HEK293T (cell line): ENCODE data around the gene KLLN.

ENCODE experiments used
- CTCF ChIA-PET: fragments of 350-600 bp; formaldehyde crosslinking; extraction: SDS; loops from one replicate; lab custom pipeline; 2021; ENCODE audit warnings: antibody characterized with exemption, inconsistent platforms; lab: Yijun Ruan, JAX
- POLR2A ChIA-PET: fragments of 350-600 bp; formaldehyde crosslinking; extraction: SDS; loops from one replicate; lab custom pipeline; 2020; ENCODE audit warnings: antibody characterized with exemption, inconsistent platforms; lab: Yijun Ruan, JAX
- DNase-seq: peaks from one replicate; pipeline ENCODE4 v3.0.0; 2012; ENCODE audit warnings: mixed read lengths; ENCODE audit errors: extremely low spot score
- ARNT ChIP-seq: fragments of 450-650 bp; IDR thresholded peaks from 2 replicates; pipeline ENCODE4 v1.6.1; 2017; ENCODE audit warnings: mild to moderate bottlenecking
- BHLHE40 ChIP-seq: fragments of 450-650 bp; IDR thresholded peaks from 2 replicates; pipeline ENCODE4 v1.6.1; 2016; ENCODE audit warnings: mild to moderate bottlenecking, moderate library complexity, borderline replicate concordance
- CTBP1 ChIP-seq: fragments of 450-650 bp; IDR thresholded peaks from 2 replicates; pipeline ENCODE4 v1.6.1; 2016; ENCODE audit warnings: borderline replicate concordance
- ELF4 ChIP-seq: fragments of 450-650 bp; IDR thresholded peaks from 2 replicates; pipeline ENCODE4 v1.6.1; 2017; ENCODE audit warnings: antibody characterized with exemption
- FOXA1 ChIP-seq: fragments of 450-650 bp; IDR thresholded peaks from 2 replicates; pipeline ENCODE4 v1.6.1; 2016; ENCODE audit warnings: mild to moderate bottlenecking
- FOXK2 ChIP-seq: fragments of 450-650 bp; IDR thresholded peaks from 2 replicates; pipeline ENCODE4 v1.6.1; 2016; ENCODE audit warnings: mild to moderate bottlenecking
- FOXM1 ChIP-seq: fragments of 450-650 bp; IDR thresholded peaks from 2 replicates; pipeline ENCODE4 v1.6.1; 2017; ENCODE audit warnings: mild to moderate bottlenecking, borderline replicate concordance
- HDGF ChIP-seq: fragments of 450-650 bp; IDR thresholded peaks from 2 replicates; pipeline ENCODE4 v1.6.1; 2017; ENCODE audit warnings: antibody characterized with exemption, borderline replicate concordance
- L3MBTL2 ChIP-seq: fragments of 450-650 bp; conservative IDR thresholded peaks from 2 replicates; pipeline ENCODE4 v1.6.1; 2016; ENCODE audit warnings: mild to moderate bottlenecking
- LEF1 ChIP-seq: fragments of 450-650 bp; IDR thresholded peaks from 2 replicates; pipeline ENCODE4 v1.6.1; 2017; ENCODE audit warnings: mild to moderate bottlenecking, borderline replicate concordance
- NFRKB ChIP-seq: fragments of 450-650 bp; IDR thresholded peaks from 2 replicates; pipeline ENCODE4 v1.6.1; 2016; ENCODE audit warnings: mild to moderate bottlenecking, moderate library complexity
- PKNOX1 ChIP-seq: fragments of 450-650 bp; IDR thresholded peaks from 2 replicates; pipeline ENCODE4 v1.6.1; 2016
- SP1 ChIP-seq: fragments of 450-650 bp; IDR thresholded peaks from 2 replicates; pipeline ENCODE4 v1.6.1; 2017
- SUZ12 ChIP-seq: fragments of 450-650 bp; IDR thresholded peaks from 2 replicates; pipeline ENCODE4 v1.6.1; 2016; ENCODE audit warnings: mild to moderate bottlenecking
- TARDBP ChIP-seq: fragments of 450-650 bp; IDR thresholded peaks from 2 replicates; pipeline ENCODE4 v1.6.1; 2016
- ZNF384 ChIP-seq: fragments of 450-650 bp; IDR thresholded peaks from 2 replicates; pipeline ENCODE4 v1.6.1; 2016

The KLLN gene

GRCh38 chr10:87819289-87819585, 44.1 kb downstream of the KLLN start:
- TF ChIP-seq L3MBTL2 (no peak), LEF1 (no peak), HDGF (no peak), SP1 (no peak), FOXK2 (no peak), TARDBP (no peak)
- ChIA-PET POLR2A (interaction anchor here (2.3 kb wide), 1 partner anchor 10 kb away, joined by 25 read pairs; no protein-coding TSS in a partner anchor), CTCF (no interaction called here)
- no peak for DNase-seq

- DNase-seq = peak; percentile 17
- ChIA-PET POLR2A (interaction anchor here (0.5 to 2.4 kb wide), 20 partner anchors 10 to 568 kb away, joined by 3 to 25 read pairs (median 4); partner anchors contain the start of genes KLLN and PTEN), CTCF (interaction anchor here (0.6 to 1.0 kb wide), 2 partner anchors 115 to 571 kb away, joined by 3 read pairs; no protein-coding TSS in a partner anchor)
- TF ChIP-seq FOXM1 (no peak), BHLHE40 (no peak), LEF1 (no peak), ZNF384 (peak; percentile 58; the same call in 1 of the 2 replicates), SP1 (no peak)
Measured at GRCh38 chr10:87818505-87819288, 44.6 kb downstream of the KLLN start.

- DNase-seq = peak; percentile 91
- TF ChIP-seq PKNOX1 (peak; percentile 56; the same call in 1 of the 2 replicates), CTBP1 (no peak), FOXA1 (no peak), NFRKB (no peak), ARNT (no peak), LEF1 (no peak), L3MBTL2 (peak; percentile 72), SP1 (no peak), ELF4 (no peak), SUZ12 (no peak), HDGF (no peak)
- POLR2A ChIA-PET = interaction anchor here (0.5 to 2.4 kb wide), 21 partner anchors 11 to 569 kb away, joined by 3 to 25 read pairs (median 4); partner anchors contain the start of genes KLLN and PTEN
- CTCF ChIA-PET = interaction anchor here (0.6 to 1.0 kb wide), 2 partner anchors 114 to 572 kb away, joined by 3 read pairs; no protein-coding TSS in a partner anchor
Measured at GRCh38 chr10:87817609-87818504, 45.5 kb downstream of the KLLN start, which contains the start of gene ATAD1. ATAD1 (minus strand) TSS chr10:87818226; CDS start chr10:87814599, 3,627 bp downstream.

- ChIA-PET POLR2A (interaction anchor here (1.0 to 2.4 kb wide), 5 partner anchors 12 to 56 kb away, joined by 3 to 25 read pairs (median 4); no protein-coding TSS in a partner anchor), CTCF (no interaction called here)
- TF ChIP-seq FOXK2 = no peak
- no peak for TF ChIP-seq ELF4
- TF ChIP-seq FOXM1 = no peak
- no peak; the same call in 1 of the 2 replicates for TF ChIP-seq PKNOX1
- TF ChIP-seq ZNF384 = no peak
- no peak for TF ChIP-seq HDGF
- no peak for TF ChIP-seq ARNT
- TF ChIP-seq LEF1 = no peak
- no peak for TF ChIP-seq CTBP1
- no peak for DNase-seq
Measured at GRCh38 chr10:87816898-87817608, 46.3 kb downstream of the KLLN start.

GRCh38 chr10:87816163-87816897, 47.0 kb downstream of the KLLN start:
- CTCF ChIA-PET = no interaction called here
- no peak for TF ChIP-seq CTBP1
- no peak for TF ChIP-seq ARNT
- TF ChIP-seq ELF4 = no peak
- no peak for TF ChIP-seq HDGF
- TF ChIP-seq FOXM1 = no peak
- TF ChIP-seq FOXA1 = no peak
- TF ChIP-seq L3MBTL2 = no peak
- no peak for TF ChIP-seq PKNOX1
- DNase-seq = no peak
- POLR2A ChIA-PET = interaction anchor here (2.4 kb wide), 1 partner anchor 29 kb away, joined by 14 read pairs; no protein-coding TSS in a partner anchor
